K562 (cell line): Measurements from ENCODE around the gene CIAO3. TPM values are rescaled to one million over a fixed set of nuclear protein-coding genes. Genes with fewer than 3 reads are reported as not detected.

ENCODE experiments used
- ATF1 ChIP-seq, 2 experiments: fragments of 450-650 bp in 1 of 2; IDR thresholded peaks; 2 replicates each; pipeline ENCODE4 v1.6.1; 2016; ENCODE audit warnings: missing compliant biosample characterization in 1 of 2, missing genetic modification characterization in 1 of 2
- DDX20 ChIP-seq: fragments of 450-650 bp; IDR thresholded peaks from 2 replicates; pipeline ENCODE4 v1.6.1; 2016; ENCODE audit warnings: missing genetic modification characterization, low read depth, mild to moderate bottlenecking, missing compliant biosample characterization, moderate library complexity
- ELF1 ChIP-seq: fragments of 200-800 bp; sonication (Bioruptor generic); IDR thresholded peaks from 2 replicates; pipeline ENCODE4 v1.6.1; 2016; ENCODE audit warnings: missing genetic modification characterization, missing compliant biosample characterization
- ETV5 ChIP-seq: sonication (generic); formaldehyde crosslinking; IDR thresholded peaks from 2 replicates; pipeline ENCODE4 v1.4.0; 2020; ENCODE audit warnings: low read depth, mild to moderate bottlenecking, missing genetic modification reagents
- GTF2E2 ChIP-seq: fragments of 200-800 bp; sonication (Bioruptor generic); IDR thresholded peaks from 2 replicates; pipeline ENCODE4 v1.6.1; 2016; ENCODE audit warnings: missing genetic modification characterization, missing compliant biosample characterization
- HDAC8 ChIP-seq: fragments of 450-650 bp; IDR thresholded peaks from 2 replicates; pipeline ENCODE4 v1.6.1; 2016; ENCODE audit warnings: mild to moderate bottlenecking, missing genetic modification characterization, moderate library complexity, missing compliant biosample characterization
- MAX ChIP-seq: sonication (generic); formaldehyde crosslinking; IDR thresholded peaks from 2 replicates; pipeline ENCODE4 v1.9.0; 2022; ENCODE audit warnings: mild to moderate bottlenecking, missing genetic modification reagents
- MCM7 ChIP-seq, 2 experiments: fragments of 450-650 bp; IDR thresholded peaks; 2 replicates each; pipeline ENCODE4 v1.6.1; 2016 to 2018
- MECOM ChIP-seq: fragments of 250-450 bp; sonication (Bioruptor Pico); IDR thresholded peaks from 2 replicates; pipeline ENCODE4 v1.8.0; 2022; ENCODE audit warnings: inconsistent platforms
- RB1 ChIP-seq: fragments of 450-650 bp; IDR thresholded peaks from 2 replicates; pipeline ENCODE4 v1.6.1; 2017; ENCODE audit warnings: low read depth, mild to moderate bottlenecking
- RCOR1 ChIP-seq, 2 experiments: IDR thresholded peaks; 2 replicates each; pipeline ENCODE4 v1.6.1; 2012; ENCODE audit warnings: low read depth in 2 of 2, low read length in 2 of 2, borderline replicate concordance in 1 of 2, improper control_type of control experiment in 1 of 2
- RFX5 ChIP-seq: IDR thresholded peaks from 2 replicates; pipeline ENCODE4 v1.6.1; 2011; ENCODE audit warnings: low read depth, mild to moderate bottlenecking, improper control_type of control experiment, low read length
- RNF219 ChIP-seq: fragments of 250-450 bp; sonication (Bioruptor Pico); IDR thresholded peaks from 2 replicates; pipeline ENCODE4 v1.5.0; 2022; ENCODE audit warnings: mild to moderate bottlenecking
- SRF ChIP-seq, 2 experiments: fragments of 250-450, 450-650 bp in 1 of 2; sonication (Bioruptor Pico) in 1 of 2; sonication (generic) in 1 of 2; formaldehyde crosslinking; IDR thresholded peaks; 2 replicates each; pipeline versions ENCODE4 v1.5.0 to v1.5.1; 2020 to 2022; ENCODE audit warnings: mild to moderate bottlenecking in 1 of 2, missing genetic modification reagents in 1 of 2
- TEAD2 ChIP-seq: fragments of 450-650 bp; IDR thresholded peaks from 2 replicates; pipeline ENCODE4 v1.6.1; 2016; ENCODE audit warnings: missing genetic modification characterization, control low read depth, missing compliant biosample characterization
- TFAM ChIP-seq: fragments of 250-450 bp; sonication (Bioruptor Pico); conservative IDR thresholded peaks from 2 replicates; pipeline ENCODE4 v1.5.0; 2021; ENCODE audit warnings: mild to moderate bottlenecking, moderate library complexity
- TOE1 ChIP-seq, 2 experiments: fragments of 450-650 bp in 1 of 2; sonication (generic) in 1 of 2; formaldehyde crosslinking in 1 of 2; IDR thresholded peaks; 2 replicates each; pipeline versions ENCODE4 v1.7.1 to v1.8.0; 2016 to 2022; ENCODE audit warnings: borderline replicate concordance in 2 of 2, mild to moderate bottlenecking in 2 of 2, antibody characterized with exemption in 1 of 2, inconsistent platforms in 1 of 2, low read depth in 1 of 2, missing genetic modification reagents in 1 of 2, moderate library complexity in 1 of 2
- TRIM25 ChIP-seq: fragments of 450-650 bp; IDR thresholded peaks from 2 replicates; pipeline ENCODE4 v1.7.0; 2016; ENCODE audit warnings: borderline replicate concordance
- TSC22D4 ChIP-seq: fragments of 450-650 bp; IDR thresholded peaks from 2 replicates; pipeline ENCODE4 v1.6.1; 2016; ENCODE audit warnings: missing genetic modification characterization, missing biosample characterization, control low read depth
- ZNF354B ChIP-seq: fragments of 250-450 bp; sonication (Bioruptor Pico); IDR thresholded peaks from 2 replicates; pipeline ENCODE4 v1.4.0; 2020
- ZNF561 ChIP-seq: fragments of 450-650 bp; formaldehyde crosslinking; conservative IDR thresholded peaks from 2 replicates; pipeline ENCODE4 v1.4.0; 2020; ENCODE audit warnings: mild to moderate bottlenecking, moderate library complexity
- ZNF696 ChIP-seq: fragments of 250-450 bp; sonication (Bioruptor Pico); conservative IDR thresholded peaks from 2 replicates; pipeline ENCODE4 v1.4.0; 2020; ENCODE audit warnings: mild to moderate bottlenecking, moderate library complexity
- ZNF717 ChIP-seq: fragments of 250-450 bp; sonication (Bioruptor Pico); IDR thresholded peaks from 2 replicates; pipeline ENCODE4 v1.5.0; 2021
- ZNF766 ChIP-seq: fragments of 200-800 bp; sonication (Bioruptor generic); conservative IDR thresholded peaks from 2 replicates; pipeline ENCODE4 v1.6.1; 2016; ENCODE audit warnings: missing genetic modification characterization, missing compliant biosample characterization
- polyA plus RNA-seq, 8 experiments: library from polyadenylated mRNA; depleted of rRNA in 4 of 8; stranded (reverse) in 5 of 8; unstranded in 3 of 8; fragments of >200 nt; fragmentation: Nextera tagmentation in 2 of 8; fragmentation: Illumina TruSeq in 1 of 8; extraction: Ambion mirVana in 2 of 8; extraction: Trizol in 1 of 8; gene quantifications; 2 replicates each; pipeline versions ENCODE4 v1.2.1 to v1.2.3, GENCODE V29; 2011 to 2014; ENCODE audit warnings: inconsistent platforms in 1 of 8, missing spikeins in 1 of 8
- total RNA-seq, 7 experiments: library from RNA; depleted of rRNA in 6 of 7; stranded (reverse); fragments of >200 nt in 6 of 7; fragmentation: Illumina TruSeq in 2 of 7; extraction: Trizol in 2 of 7; gene quantifications; 2 replicates each; pipeline versions ENCODE4 v1.2.1 to v1.2.3, GENCODE V29; 2011 to 2021; ENCODE audit warnings: low replicate concordance in 1 of 7

The CIAO3 gene
- total and polyA plus RNA-seq, 9 of the 15 experiments (the other 6 are each of a cell fraction or from before 2014, with no cell fraction given) = 2.2 to 35.6 (median 18.7) TPM

GRCh38 chr16:740764-741505 is at the start of gene CIAO3 (continued):
- no peak for TF ChIP-seq RFX5
- no peak for TF ChIP-seq TFAM (CRISPR knock-in tag)
- no peak for TF ChIP-seq DDX20 (tag)
- peak; percentile 99 for TF ChIP-seq RB1
- 0 out of 2 replicates have a peak, but pooled peaks have one; percentile 56 for TF ChIP-seq ETV5 (CRISPR knock-in tag)
- TF ChIP-seq TRIM25 = no peak
- peak; percentile 89 for TF ChIP-seq ATF1 (CRISPR knock-in tag; IDR thresholded peaks at IDR 0.05)
- TF ChIP-seq ATF1 (tag; IDR thresholded peaks at IDR 0.05) = peak; percentile 95
- TF ChIP-seq ZNF696 (CRISPR knock-in tag) = no peak
- TF ChIP-seq TOE1 (IDR thresholded peaks at IDR 0.05; ENCODE audit: borderline replicate concordance) = no peak
- TF ChIP-seq TOE1 (CRISPR knock-in tag; IDR thresholded peaks at IDR 0.05; ENCODE audit: borderline replicate concordance, low read depth) = no peak
- TF ChIP-seq SRF (CRISPR knock-in tag; IDR thresholded peaks at IDR 0.05) = 0 out of 4 replicates have a peak, but pooled peaks of 1 of the 2 experiments have one; percentile 14
- TF ChIP-seq GTF2E2 (tag) = 0 out of 2 replicates have a peak, but pooled peaks have one; percentile 34
- no peak for TF ChIP-seq TEAD2 (tag)
- TF ChIP-seq HDAC8 (tag) = no peak
- no peak for TF ChIP-seq MCM7 (IDR thresholded peaks at IDR 0.05)
- peak; percentile 68 for TF ChIP-seq MAX (CRISPR knock-in tag)
- TF ChIP-seq ZNF561 (CRISPR knock-in tag) = no peak
- no peak for TF ChIP-seq ZNF717 (CRISPR knock-in tag)
- no peak for TF ChIP-seq MECOM (CRISPR knock-in tag)
- TF ChIP-seq RNF219 (CRISPR knock-in tag) = no peak
- no peak for TF ChIP-seq ZNF354B (CRISPR knock-in tag)
- TF ChIP-seq ELF1 (tag) = peak; percentile 100
- no peak for TF ChIP-seq ZNF766 (CRISPR knock-in tag)
- no peak for TF ChIP-seq TSC22D4 (tag)
- peak in 1 of 2 experiments; percentile 2; a peak in 2 of 4 replicates for TF ChIP-seq RCOR1 (IDR thresholded peaks at IDR 0.05; ENCODE audit: borderline replicate concordance in 1 of 2, low read depth in 2 of 2, low read length in 2 of 2)
